ENCODE data around the gene ZMPSTE24. TPM values are rescaled to one million over a fixed set of nuclear protein-coding genes. Genes with fewer than 3 reads are reported as not detected.

ZMPSTE24 gene
- total and polyA plus RNA-seq, 2 donors (not counting 1 experiment from before 2014, with no cell fraction given): 60.9 to 67.6 TPM

GRCh38 chr1:40310129-40310461 is 52.1 kb downstream of the ZMPSTE24 start:
- H3K27ac ChIP-seq (ENCODE audit: insufficient read depth, low read length): no peak overlapping the region
- H3K9me3 ChIP-seq (ENCODE audit: control insufficient read depth, insufficient read depth, low read depth, low read length): no peaks in the 10 kb centered on the region
- TF ChIP-seq EZH2 (IDR thresholded peaks at IDR 0.05; ENCODE audit: low read length, missing control alignments) (no peak), CTCF (conservative IDR thresholded peaks at IDR 0.05 in 1 of 2, IDR thresholded peaks at IDR 0.05 in 1 of 2; ENCODE audit: low read depth in 1 of 2, low read length in 2 of 2) (no peak)
- peaks cover 4% of the 10 kb centered on the region for H3K4me1 ChIP-seq (ENCODE audit: control insufficient read depth, extremely low read depth, insufficient read depth, low read length)
- H3K36me3 ChIP-seq (ENCODE audit: control insufficient read depth, insufficient read depth, low read length): no peaks in the 10 kb centered on the region
- no peak overlapping the region for H3K4me3 ChIP-seq (replicated peaks in 1 of 4; ENCODE audit: control extremely low read depth in 1 of 4, insufficient read depth in 1 of 4, low read depth in 3 of 4, low read length in 4 of 4)
- no peak overlapping the region for H3K4me2 ChIP-seq (ENCODE audit: extremely low read depth, insufficient read depth, low read length)
- no peak overlapping the region for H2AFZ ChIP-seq (ENCODE audit: low read length)
- H3K27me3 ChIP-seq (ENCODE audit: control insufficient read depth, insufficient read depth, low read length): no peaks in the 10 kb centered on the region
- no peak for DNase-seq (ENCODE audit: low read depth in 2 of 2)
- H3K9ac ChIP-seq (ENCODE audit: insufficient read depth, low read length): no peak overlapping the region
- H4K20me1 ChIP-seq (ENCODE audit: control insufficient read depth, extremely low read depth, insufficient read depth, low read length): no peaks in the 10 kb centered on the region
- H3K79me2 ChIP-seq (ENCODE audit: control insufficient read depth, insufficient read depth, low read length): no peaks in the 10 kb centered on the region

- Histone ChIP-seq H3K79me2 (ENCODE audit: control insufficient read depth, insufficient read depth, low read length) (no peaks in the 10 kb centered on the region), H3K4me3 (replicated peaks in 1 of 4; ENCODE audit: control extremely low read depth in 1 of 4, insufficient read depth in 1 of 4, low read depth in 3 of 4, low read length in 4 of 4) (no peak overlapping the region), H3K27ac (ENCODE audit: insufficient read depth, low read length) (no peak overlapping the region), H3K9ac (ENCODE audit: insufficient read depth, low read length) (no peak overlapping the region), H3K4me2 (ENCODE audit: extremely low read depth, insufficient read depth, low read length) (no peak overlapping the region), H4K20me1 (ENCODE audit: control insufficient read depth, extremely low read depth, insufficient read depth, low read length) (no peaks in the 10 kb centered on the region), H3K36me3 (ENCODE audit: control insufficient read depth, insufficient read depth, low read length) (no peaks in the 10 kb centered on the region), H3K4me1 (ENCODE audit: control insufficient read depth, extremely low read depth, insufficient read depth, low read length) (peaks cover 4% of the 10 kb centered on the region), H3K27me3 (ENCODE audit: control insufficient read depth, insufficient read depth, low read length) (peaks cover 7% of the 10 kb centered on the region), H3K9me3 (ENCODE audit: control insufficient read depth, insufficient read depth, low read depth, low read length) (no peaks in the 10 kb centered on the region), H2AFZ (ENCODE audit: low read length) (no peak overlapping the region)
- TF ChIP-seq CTCF (conservative IDR thresholded peaks at IDR 0.05 in 1 of 2, IDR thresholded peaks at IDR 0.05 in 1 of 2; ENCODE audit: low read depth in 1 of 2, low read length in 2 of 2) (no peak), EZH2 (IDR thresholded peaks at IDR 0.05; ENCODE audit: low read length, missing control alignments) (no peak)
- DNase-seq (ENCODE audit: low read depth in 2 of 2): no peak
These were observed 53.1 kb downstream of the ZMPSTE24 start for GRCh38 chr1:40310983-40311642.

GRCh38 chr1:40311692-40312091 is 53.7 kb downstream of the ZMPSTE24 start:
- Histone ChIP-seq H2AFZ (ENCODE audit: low read length) (no peak overlapping the region), H4K20me1 (ENCODE audit: control insufficient read depth, extremely low read depth, insufficient read depth, low read length) (no peaks in the 10 kb centered on the region), H3K27me3 (ENCODE audit: control insufficient read depth, insufficient read depth, low read length) (peaks cover 12% of the 10 kb centered on the region), H3K4me2 (ENCODE audit: extremely low read depth, insufficient read depth, low read length) (no peak overlapping the region), H3K79me2 (ENCODE audit: control insufficient read depth, insufficient read depth, low read length) (no peaks in the 10 kb centered on the region), H3K36me3 (ENCODE audit: control insufficient read depth, insufficient read depth, low read length) (no peaks in the 10 kb centered on the region), H3K9ac (ENCODE audit: insufficient read depth, low read length) (no peak overlapping the region), H3K27ac (ENCODE audit: insufficient read depth, low read length) (no peak overlapping the region), H3K9me3 (ENCODE audit: control insufficient read depth, insufficient read depth, low read depth, low read length) (no peaks in the 10 kb centered on the region), H3K4me1 (ENCODE audit: control insufficient read depth, extremely low read depth, insufficient read depth, low read length) (peaks cover 4% of the 10 kb centered on the region), H3K4me3 (replicated peaks in 1 of 4; ENCODE audit: control extremely low read depth in 1 of 4, insufficient read depth in 1 of 4, low read depth in 3 of 4, low read length in 4 of 4) (no peak overlapping the region)
- no peak for DNase-seq (ENCODE audit: low read depth in 2 of 2)
- no peak for TF ChIP-seq CTCF (conservative IDR thresholded peaks at IDR 0.05 in 1 of 2, IDR thresholded peaks at IDR 0.05 in 1 of 2; ENCODE audit: low read depth in 1 of 2, low read length in 2 of 2)
